HEK293T (cell line): ENCODE results near the gene SEMA3B.

Experiments
- CTCF ChIA-PET: fragments of 350-600 bp; formaldehyde crosslinking; extraction: SDS; loops from one replicate; lab custom pipeline; 2021; ENCODE audit warnings: antibody characterized with exemption, inconsistent platforms; lab: Yijun Ruan, JAX
- POLR2A ChIA-PET: fragments of 350-600 bp; formaldehyde crosslinking; extraction: SDS; loops from one replicate; lab custom pipeline; 2020; ENCODE audit warnings: antibody characterized with exemption, inconsistent platforms; lab: Yijun Ruan, JAX
- DNase-seq: peaks from one replicate; pipeline ENCODE4 v3.0.0; 2012; ENCODE audit warnings: mixed read lengths; ENCODE audit errors: extremely low spot score
- ARNT ChIP-seq: fragments of 450-650 bp; IDR thresholded peaks from 2 replicates; pipeline ENCODE4 v1.6.1; 2017; ENCODE audit warnings: mild to moderate bottlenecking
- BHLHE40 ChIP-seq: fragments of 450-650 bp; IDR thresholded peaks from 2 replicates; pipeline ENCODE4 v1.6.1; 2016; ENCODE audit warnings: mild to moderate bottlenecking, moderate library complexity, borderline replicate concordance
- CTBP1 ChIP-seq: fragments of 450-650 bp; IDR thresholded peaks from 2 replicates; pipeline ENCODE4 v1.6.1; 2016; ENCODE audit warnings: borderline replicate concordance
- ELF4 ChIP-seq: fragments of 450-650 bp; IDR thresholded peaks from 2 replicates; pipeline ENCODE4 v1.6.1; 2017; ENCODE audit warnings: antibody characterized with exemption
- FOXA1 ChIP-seq: fragments of 450-650 bp; IDR thresholded peaks from 2 replicates; pipeline ENCODE4 v1.6.1; 2016; ENCODE audit warnings: mild to moderate bottlenecking
- FOXK2 ChIP-seq: fragments of 450-650 bp; IDR thresholded peaks from 2 replicates; pipeline ENCODE4 v1.6.1; 2016; ENCODE audit warnings: mild to moderate bottlenecking
- FOXM1 ChIP-seq: fragments of 450-650 bp; IDR thresholded peaks from 2 replicates; pipeline ENCODE4 v1.6.1; 2017; ENCODE audit warnings: mild to moderate bottlenecking, borderline replicate concordance
- HDGF ChIP-seq: fragments of 450-650 bp; IDR thresholded peaks from 2 replicates; pipeline ENCODE4 v1.6.1; 2017; ENCODE audit warnings: antibody characterized with exemption, borderline replicate concordance
- L3MBTL2 ChIP-seq: fragments of 450-650 bp; conservative IDR thresholded peaks from 2 replicates; pipeline ENCODE4 v1.6.1; 2016; ENCODE audit warnings: mild to moderate bottlenecking
- LEF1 ChIP-seq: fragments of 450-650 bp; IDR thresholded peaks from 2 replicates; pipeline ENCODE4 v1.6.1; 2017; ENCODE audit warnings: mild to moderate bottlenecking, borderline replicate concordance
- NFRKB ChIP-seq: fragments of 450-650 bp; IDR thresholded peaks from 2 replicates; pipeline ENCODE4 v1.6.1; 2016; ENCODE audit warnings: mild to moderate bottlenecking, moderate library complexity
- PKNOX1 ChIP-seq: fragments of 450-650 bp; IDR thresholded peaks from 2 replicates; pipeline ENCODE4 v1.6.1; 2016
- SP1 ChIP-seq: fragments of 450-650 bp; IDR thresholded peaks from 2 replicates; pipeline ENCODE4 v1.6.1; 2017
- SUZ12 ChIP-seq: fragments of 450-650 bp; IDR thresholded peaks from 2 replicates; pipeline ENCODE4 v1.6.1; 2016; ENCODE audit warnings: mild to moderate bottlenecking
- TARDBP ChIP-seq: fragments of 450-650 bp; IDR thresholded peaks from 2 replicates; pipeline ENCODE4 v1.6.1; 2016
- ZNF384 ChIP-seq: fragments of 450-650 bp; IDR thresholded peaks from 2 replicates; pipeline ENCODE4 v1.6.1; 2016

The SEMA3B gene

GRCh38 chr3:50320853-50321335, 51.9 kb downstream of the SEMA3B start:
- ChIA-PET POLR2A (interaction anchor here (0.6 to 2.3 kb wide), 4 partner anchors 16 to 28 kb away, joined by 3 to 11 read pairs (median 7); partner anchors contain the start of genes HYAL3, IFRD2 and NAA80), CTCF (interaction anchor here (0.6 to 1.1 kb wide), 3 partner anchors 21 to 55 kb away, joined by 3 to 4 read pairs (median 4); partner anchors contain the start of genes HYAL3 and NAA80)
- DNase-seq, result peak; percentile 76
- TF ChIP-seq ELF4, result no peak
- no peak for TF ChIP-seq TARDBP
- no peak for TF ChIP-seq FOXK2
- TF ChIP-seq BHLHE40, result no peak
- TF ChIP-seq FOXA1, result no peak
- TF ChIP-seq L3MBTL2, result no peak
- TF ChIP-seq SP1, result no peak
- TF ChIP-seq FOXM1, result no peak
- TF ChIP-seq LEF1, result no peak; the same call in 1 of the 2 replicates
- TF ChIP-seq PKNOX1, result no peak
- TF ChIP-seq SUZ12, result no peak
- TF ChIP-seq NFRKB, result no peak
- TF ChIP-seq HDGF, result no peak
- no peak for TF ChIP-seq ARNT
- no peak for TF ChIP-seq ZNF384
- TF ChIP-seq CTBP1, result no peak

DNA sequence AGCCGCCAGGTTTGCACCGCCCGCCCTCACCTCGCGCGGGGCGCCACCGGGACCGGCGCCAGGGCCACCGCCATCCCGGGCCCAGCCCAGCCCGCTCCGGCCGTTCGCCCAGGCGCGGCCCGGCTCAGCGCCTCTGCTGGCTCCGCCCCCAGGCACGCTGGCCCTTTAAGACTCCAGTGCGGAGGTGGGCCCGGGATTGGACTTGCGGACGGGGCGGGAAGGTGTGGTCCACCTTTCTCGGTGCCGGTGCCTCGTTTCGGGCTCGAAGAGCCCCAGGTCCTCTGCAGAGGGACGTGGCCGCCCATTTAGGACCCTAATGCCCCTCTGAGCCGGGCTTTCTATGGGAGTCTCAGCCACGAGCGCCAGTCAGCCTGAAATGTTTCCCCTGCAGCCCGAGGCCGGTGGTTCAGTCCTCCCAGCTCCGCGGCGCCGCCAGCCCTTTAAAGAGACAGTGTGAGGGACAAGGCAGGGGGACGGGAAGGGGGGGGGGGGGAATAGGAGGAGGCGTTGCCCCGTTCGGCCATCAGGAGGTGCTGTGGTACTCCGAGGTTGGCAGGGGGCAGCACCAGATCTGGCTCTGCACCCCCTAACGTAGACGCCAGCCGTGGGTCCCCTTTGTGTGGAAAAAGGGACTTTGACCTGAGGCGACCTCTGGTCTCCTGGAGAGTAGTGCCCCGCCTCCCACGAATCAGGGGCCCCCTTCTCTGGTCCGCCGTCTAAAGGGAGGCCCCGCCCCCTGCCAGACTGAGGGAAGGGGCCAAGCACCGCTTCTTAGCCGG, 52.6 kb downstream of the SEMA3B start:
- ChIA-PET CTCF (interaction anchor here (0.6 to 1.1 kb wide), 3 partner anchors 22 to 56 kb away, joined by 3 to 4 read pairs (median 4); partner anchors contain the start of genes HYAL3 and NAA80), POLR2A (interaction anchor here (1.9 to 3.7 kb wide), 3 partner anchors 16 to 23 kb away, joined by 9 to 23 read pairs (median 11); partner anchors contain the start of genes HYAL3 and NAA80)
- TF ChIP-seq PKNOX1 (no peak), CTBP1 (peak; percentile 49; the same call in 1 of the 2 replicates), ARNT (peak; percentile 64; the same call in 1 of the 2 replicates), TARDBP (no peak), LEF1 (peak; percentile 93; the same call in 1 of the 2 replicates), FOXM1 (peak; percentile 100), FOXK2 (no peak), BHLHE40 (peak; percentile 98)
- peak; percentile 88 for DNase-seq

GRCh38 chr3:50322115-50322385, 53.1 kb downstream of the SEMA3B start:
- CTCF ChIA-PET, result interaction anchor here (0.6 kb wide), 1 partner anchor 68 kb away, joined by 3 read pairs; no protein-coding TSS in a partner anchor
- POLR2A ChIA-PET, result interaction anchor here (2.3 to 3.7 kb wide), 2 partner anchors 15 to 23 kb away, joined by 11 to 23 read pairs; partner anchors contain the start of genes HYAL3 and NAA80
- TF ChIP-seq L3MBTL2, result no peak
- TF ChIP-seq ZNF384, result no peak
- no peak for TF ChIP-seq SUZ12
- no peak for TF ChIP-seq HDGF
- TF ChIP-seq SP1, result no peak
- no peak for TF ChIP-seq LEF1
- no peak for TF ChIP-seq TARDBP
- TF ChIP-seq FOXA1, result no peak
- TF ChIP-seq ELF4, result no peak
- TF ChIP-seq NFRKB, result no peak
- TF ChIP-seq PKNOX1, result no peak
- no peak for TF ChIP-seq BHLHE40
- no peak for TF ChIP-seq ARNT
- TF ChIP-seq CTBP1, result no peak
- TF ChIP-seq FOXK2, result no peak
- TF ChIP-seq FOXM1, result no peak
- DNase-seq, result no peak

DNA sequence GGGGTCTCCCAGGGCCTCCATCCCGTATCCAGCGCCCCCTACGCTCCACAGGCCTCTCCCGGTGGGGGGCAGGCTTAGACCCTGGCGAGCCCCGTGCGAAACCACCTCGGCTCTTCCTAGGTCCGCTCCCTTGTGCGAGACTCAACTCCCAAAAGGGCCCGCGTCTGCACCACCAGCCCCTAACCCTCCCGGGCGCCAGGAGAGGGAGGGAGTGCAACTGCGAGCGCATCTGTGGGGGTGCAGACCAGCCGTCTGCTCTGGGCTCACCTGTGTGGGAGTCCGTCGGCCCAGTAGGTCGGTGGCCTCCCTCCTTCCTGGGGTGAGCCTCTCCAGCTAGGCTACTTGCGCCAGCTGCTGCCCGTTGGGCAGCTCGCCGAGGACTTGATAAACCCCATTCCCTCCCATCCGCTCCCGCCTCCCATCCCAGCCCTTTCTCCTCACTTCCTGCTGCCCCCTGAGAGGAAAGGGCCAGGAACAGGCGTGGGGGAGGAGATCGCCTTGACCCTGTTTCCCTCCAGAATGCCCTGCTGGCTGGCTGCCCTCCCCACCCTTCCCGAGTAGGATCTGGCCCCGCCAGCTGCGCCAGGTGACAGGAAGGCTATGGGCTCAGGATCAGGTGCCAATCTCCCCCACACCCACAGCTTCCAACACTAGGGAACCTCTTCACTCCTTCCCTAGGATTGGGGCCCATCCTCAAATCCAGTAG, 53.6 kb downstream of the SEMA3B start, which contains the start of gene HYAL2:
HYAL2 (minus strand) TSS at position 360 of the 706 bp plus-strand sequence. CDS start 2,256 bp downstream, outside the sequence.
- TF ChIP-seq SP1 (no peak), FOXA1 (no peak), NFRKB (no peak), CTBP1 (no peak), BHLHE40 (no peak), ARNT (no peak), ZNF384 (no peak), SUZ12 (no peak), HDGF (no peak), L3MBTL2 (no peak), FOXK2 (no peak)
- ChIA-PET CTCF (interaction anchor here (0.6 kb wide), 1 partner anchor 68 kb away, joined by 3 read pairs; no protein-coding TSS in a partner anchor), POLR2A (interaction anchor here (1.9 to 3.7 kb wide), 3 partner anchors 15 to 31 kb away, joined by 7 to 23 read pairs (median 11); partner anchors contain the start of genes HYAL3, IFRD2 and NAA80)
- DNase-seq, result no peak

- DNase-seq, result no peak
- TF ChIP-seq ELF4 (no peak), FOXA1 (no peak), FOXM1 (no peak), PKNOX1 (no peak), ZNF384 (no peak), CTBP1 (no peak), NFRKB (no peak), ARNT (no peak), L3MBTL2 (no peak), BHLHE40 (no peak), SP1 (no peak), FOXK2 (no peak), SUZ12 (no peak), HDGF (no peak), LEF1 (no peak)
- CTCF ChIA-PET, result no interaction called here
- POLR2A ChIA-PET, result interaction anchor here (1.9 to 3.7 kb wide), 2 partner anchors 14 to 31 kb away, joined by 7 to 23 read pairs; partner anchors contain the start of gene IFRD2
Observed at GRCh38 chr3:50323092-50323600, 54.2 kb downstream of the SEMA3B start.
